GM03348 (cell line): ENCODE measurements around the gene CLSTN2.
A peak's percentile ranks its signal among the peaks of the same experiment; 100 is the strongest.

Experiments used
- DNase-seq: peaks from one replicate; pipeline ENCODE4 v3.0.0; 2012; ENCODE audit warnings: low spot score

The CLSTN2 gene

GRCh38 chr3:140284372-140284771 is 349.4 kb downstream of the CLSTN2 start:
- DNase-seq, result no peak

- no peak for DNase-seq
Observed at GRCh38 chr3:140285380-140285779, 350.4 kb downstream of the CLSTN2 start.

DNA sequence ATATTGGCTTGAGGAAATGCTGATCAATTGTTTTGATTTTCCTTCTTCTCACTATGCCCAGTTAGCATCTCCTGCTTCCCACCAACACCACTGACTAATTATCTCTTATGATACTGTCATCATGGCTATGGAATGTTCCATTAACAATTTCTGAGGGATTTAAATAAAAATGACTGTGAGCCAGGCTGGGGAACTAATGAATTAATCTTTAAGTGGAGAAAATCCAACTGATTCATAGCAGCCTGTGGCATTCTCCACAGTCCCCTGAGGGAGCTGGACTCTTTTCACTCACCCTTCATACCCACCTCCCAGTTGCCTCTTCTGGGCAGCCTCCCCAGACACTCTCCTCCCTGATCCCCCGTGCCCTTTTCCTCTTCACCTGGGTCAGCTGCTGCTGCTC is 353.6 kb downstream of the CLSTN2 start:
- peak; percentile 5 for DNase-seq

- no peak for DNase-seq
Observed at GRCh38 chr3:140290105-140290504, 355.1 kb downstream of the CLSTN2 start.

DNA sequence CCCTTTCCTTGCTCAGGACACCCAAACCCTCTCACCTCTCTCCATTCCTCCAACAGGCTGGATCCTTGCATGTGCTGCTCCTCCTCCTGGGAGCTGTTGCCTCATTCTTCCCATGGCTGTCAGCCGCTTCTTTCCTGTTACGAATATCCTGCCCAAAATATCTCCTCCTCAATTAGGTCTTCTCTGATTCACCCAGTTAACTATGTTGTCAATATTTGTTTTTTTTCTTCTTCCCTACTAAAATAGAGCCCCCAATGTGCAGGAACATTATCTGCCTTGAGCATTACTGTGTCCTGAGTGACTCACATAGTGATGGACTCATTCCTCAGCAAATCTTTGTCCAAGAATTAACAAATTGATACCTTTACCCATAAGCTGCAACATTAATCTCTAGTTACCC is 357.2 kb downstream of the CLSTN2 start:
- peak; percentile 22 for DNase-seq

DNA sequence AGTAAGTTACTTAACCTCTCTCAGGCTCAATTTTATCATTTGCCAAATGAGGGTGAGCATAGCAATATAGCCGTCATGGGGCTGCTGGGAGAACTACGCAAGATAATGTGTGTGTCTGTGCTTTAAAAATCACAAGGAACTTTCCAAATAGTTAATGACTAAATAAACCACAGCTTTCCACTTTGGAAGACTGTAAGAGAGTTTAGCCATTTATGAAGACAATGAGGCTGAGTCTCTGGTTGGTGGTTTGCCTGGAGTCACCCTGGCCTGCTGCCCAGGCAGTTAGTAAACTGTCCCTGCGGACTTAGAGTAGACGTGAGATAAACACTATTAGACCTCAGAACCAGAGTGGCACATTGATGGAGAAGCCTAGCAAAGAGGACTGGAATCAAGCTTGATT is 357.7 kb downstream of the CLSTN2 start:
- DNase-seq, result peak; percentile 53

DNA sequence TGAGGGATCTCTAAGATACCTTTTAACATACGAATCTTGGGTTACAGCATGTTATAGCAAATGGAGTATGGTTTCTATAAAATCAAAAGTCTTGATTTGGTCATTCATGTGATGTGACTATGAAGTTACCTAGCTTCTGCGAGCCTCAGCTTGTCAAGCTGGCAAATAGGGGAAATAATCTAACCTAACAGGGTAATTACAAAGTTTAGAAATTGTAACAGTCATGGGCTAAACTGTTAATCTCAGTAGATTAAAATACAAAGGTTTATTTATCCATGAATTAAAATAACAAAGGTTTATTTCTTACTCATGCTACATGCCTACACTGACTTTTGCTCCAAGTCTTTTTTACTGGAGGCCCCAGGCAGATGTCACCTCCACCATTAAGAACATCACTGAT is 359.1 kb downstream of the CLSTN2 start:
- DNase-seq, result no peak

- DNase-seq, result peak; percentile 59
Observed at GRCh38 chr3:140296796-140297352, 361.9 kb downstream of the CLSTN2 start.

DNA sequence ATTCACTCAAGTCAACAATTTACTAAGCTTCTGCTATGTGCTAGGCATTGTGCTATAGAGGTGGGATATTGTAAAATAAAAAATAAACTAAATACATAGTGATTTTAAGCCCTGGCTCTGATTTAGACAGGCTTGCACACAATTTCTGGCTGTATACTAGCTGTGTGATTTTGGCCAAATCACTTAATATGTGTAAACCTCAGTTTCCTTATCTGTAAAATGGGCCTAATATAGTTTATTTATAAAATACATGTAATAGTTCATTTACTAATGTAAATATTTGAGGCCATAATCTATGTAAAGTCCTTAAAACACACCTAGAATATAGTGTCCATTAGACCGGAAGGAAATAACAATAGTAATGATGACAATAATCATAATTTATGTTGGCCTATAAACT is 363.1 kb downstream of the CLSTN2 start:
- no peak for DNase-seq

DNA sequence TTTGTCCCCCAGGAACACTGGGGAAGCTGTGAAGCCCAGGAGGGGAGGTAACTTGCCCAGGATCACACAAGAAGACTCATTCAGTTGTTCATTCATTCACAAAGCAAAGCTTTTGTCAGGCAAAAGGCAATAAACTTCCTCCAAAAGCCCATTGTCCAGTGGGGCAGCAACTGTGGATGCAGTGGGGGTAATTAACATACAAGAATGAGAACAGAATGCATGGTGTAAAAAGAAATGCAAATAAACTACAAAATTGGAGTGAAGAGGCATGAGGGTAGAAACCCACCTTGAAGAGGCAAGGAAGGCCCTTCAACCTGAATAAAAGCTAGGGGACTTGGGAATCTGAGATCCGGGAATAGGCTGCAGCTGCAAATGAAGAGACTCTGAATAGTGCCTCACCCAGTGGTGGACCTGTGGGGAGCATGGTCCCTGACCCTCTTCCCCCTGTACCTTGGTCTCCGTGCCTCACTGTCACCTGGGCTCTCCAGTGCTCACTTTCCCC is 363.6 kb downstream of the CLSTN2 start:
- no peak for DNase-seq

GRCh38 chr3:140303875-140304274 is 368.9 kb downstream of the CLSTN2 start:
- no peak for DNase-seq

- no peak for DNase-seq
Observed at GRCh38 chr3:140308535-140308934, 373.6 kb downstream of the CLSTN2 start.

GRCh38 chr3:140311428-140311827 is 376.4 kb downstream of the CLSTN2 start:
- no peak for DNase-seq

DNA sequence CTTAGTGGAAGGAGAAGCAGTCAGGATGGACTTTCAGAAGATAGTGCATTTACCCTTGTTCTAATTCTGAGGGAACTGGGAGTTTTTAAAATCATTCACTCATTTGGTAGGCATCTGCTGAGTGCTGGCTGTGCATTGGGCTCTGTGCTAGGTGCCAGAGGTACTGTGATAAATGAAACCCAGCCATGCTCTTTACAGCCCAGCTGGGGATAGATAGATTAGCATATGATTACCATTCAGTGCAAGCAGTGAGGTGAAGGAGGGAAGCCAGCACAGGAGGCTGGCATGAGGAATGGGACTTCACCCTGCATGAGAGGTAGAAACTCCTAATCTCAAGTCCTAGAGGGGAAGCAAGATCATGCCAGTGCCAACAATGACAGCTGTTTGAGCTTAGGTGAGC is 381.0 kb downstream of the CLSTN2 start:
- DNase-seq, result no peak

DNA sequence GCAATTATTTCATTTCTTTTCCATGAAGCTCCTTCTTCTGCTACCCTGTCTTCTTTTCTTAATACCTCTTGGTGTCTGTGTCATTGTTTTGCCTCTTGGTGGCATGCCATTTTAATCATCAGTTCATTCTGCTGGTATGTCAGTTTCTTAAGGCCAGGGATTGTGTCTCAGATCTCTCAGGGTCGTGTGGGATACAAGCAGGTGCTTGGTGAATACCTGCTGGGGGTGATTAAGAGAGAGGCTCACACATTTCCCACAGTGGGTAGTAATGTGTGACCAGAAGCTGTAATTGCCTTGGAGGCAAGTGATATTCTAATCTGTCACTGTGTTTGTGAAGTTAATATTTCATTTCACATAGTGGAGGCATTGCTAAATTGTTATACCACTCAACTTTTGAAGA is 381.5 kb downstream of the CLSTN2 start:
- no peak for DNase-seq

GRCh38 chr3:140316868-140317400 is 381.9 kb downstream of the CLSTN2 start:
- DNase-seq, result no peak

DNA sequence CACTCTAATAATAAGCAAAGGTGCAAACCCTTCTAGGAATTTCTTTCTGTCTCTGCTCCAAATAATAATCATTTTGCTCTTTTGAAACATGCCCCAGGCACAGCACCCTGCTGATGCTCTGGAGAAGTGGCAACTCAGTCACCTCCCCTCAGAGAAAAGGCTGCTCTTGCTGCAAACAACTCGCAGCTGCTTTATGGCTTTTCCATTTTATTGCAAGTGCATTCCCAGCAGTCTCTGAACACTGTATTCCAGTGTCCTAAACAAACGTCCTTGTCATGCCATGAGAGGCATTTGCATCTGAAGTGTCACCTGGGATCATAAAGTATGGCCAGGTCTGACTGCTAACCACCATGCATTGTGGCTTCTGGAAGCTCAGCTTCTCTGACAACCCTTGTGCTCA is 384.8 kb downstream of the CLSTN2 start:
- DNase-seq, result no peak

DNA sequence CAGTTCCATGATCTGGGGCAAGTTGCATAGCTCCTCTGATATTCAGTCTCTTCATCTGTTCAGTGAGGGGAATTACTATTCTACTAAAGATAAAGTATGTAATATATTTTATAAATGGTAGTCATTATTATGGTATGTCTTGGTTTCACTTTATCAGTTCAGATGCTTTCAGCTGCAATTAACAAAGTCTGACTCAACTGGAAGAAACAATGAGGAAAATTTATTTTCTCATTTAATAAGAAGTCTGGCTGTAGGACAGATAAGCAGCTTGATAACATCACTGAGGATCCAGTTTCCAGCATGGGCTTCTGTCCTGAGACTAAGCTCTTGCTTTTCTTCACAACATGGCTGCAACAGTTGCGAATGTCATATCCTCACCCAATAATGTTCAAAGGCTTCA is 388.6 kb downstream of the CLSTN2 start:
- no peak for DNase-seq

- DNase-seq, result no peak
Observed at GRCh38 chr3:140332131-140332530, 397.1 kb downstream of the CLSTN2 start.

GRCh38 chr3:140334132-140334929 is 399.3 kb downstream of the CLSTN2 start:
- DNase-seq, result no peak

GRCh38 chr3:140336465-140336864 is 401.5 kb downstream of the CLSTN2 start:
- no peak for DNase-seq

DNA sequence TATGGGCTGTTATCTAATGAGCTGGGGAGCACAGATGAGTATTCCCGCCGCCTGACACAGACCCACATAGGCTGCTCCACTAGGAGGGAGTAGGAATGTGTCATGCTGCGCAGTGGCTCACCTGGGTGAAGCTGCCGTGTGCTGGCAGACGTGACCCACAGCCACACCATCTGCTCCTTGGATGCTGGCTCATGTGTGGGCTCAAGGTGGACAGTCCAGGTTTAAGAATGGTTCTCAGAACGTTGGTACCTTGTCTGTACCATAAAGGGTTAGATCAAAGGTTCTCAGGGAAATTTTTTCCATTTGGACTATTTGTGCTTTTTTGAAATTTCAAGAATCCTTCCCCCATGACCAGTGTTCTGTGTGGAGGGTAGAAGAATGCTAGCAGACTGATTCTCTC is 403.9 kb downstream of the CLSTN2 start:
- no peak for DNase-seq

DNA sequence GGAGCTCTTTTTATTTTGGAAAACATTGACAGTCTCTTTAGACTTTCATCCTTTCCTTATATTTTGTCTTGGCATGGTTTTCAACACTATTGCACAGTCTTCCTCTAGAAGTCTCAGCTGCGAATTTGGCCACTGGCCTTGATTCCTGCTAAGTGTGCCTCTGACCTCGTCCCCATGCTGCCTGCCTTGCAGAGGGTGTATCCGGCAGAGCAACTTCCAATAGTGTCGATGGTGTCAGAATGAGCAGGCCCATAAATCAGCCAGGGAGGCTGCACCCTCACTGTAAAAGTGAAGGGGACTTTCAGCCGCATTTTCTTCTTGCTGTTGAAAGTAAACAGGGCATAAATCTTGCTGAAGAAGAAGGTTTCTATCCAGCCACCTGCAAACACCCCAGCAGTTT is 406.2 kb downstream of the CLSTN2 start:
- no peak for DNase-seq
